NCI-H774 (cell line): Measurements from ENCODE around the gene ZDHHC24.
"Not testable (repeated sequence)": the region's sequence is repeated elsewhere in the genome, so short reads cannot be mapped to it uniquely, and the experiment has no call there.

Experiments
- DNase-seq: peaks from one replicate; lab custom pipeline; 2025; lab: John Stamatoyannopoulos, UW

The ZDHHC24 gene

GRCh38 chr11:66545701-66546367 lies at the start of gene ZDHHC24:
Gene ZDHHC24, minus strand, starts transcription at chr11:66546048. Its CDS starts 45 bp downstream, at chr11:66546003.
- DNase-seq: peak; percentile 98

GRCh38 chr11:66595245-66595904 lies 49.5 kb upstream of the ZDHHC24 start:
- DNase-seq: no peak

- no peak for DNase-seq
These were observed 47.8 kb upstream of the ZDHHC24 start for GRCh38 chr11:66593650-66594049.

GRCh38 chr11:66593303-66593635 lies 47.4 kb upstream of the ZDHHC24 start:
- no peak for DNase-seq

- peak; percentile 95 for DNase-seq
These were observed 46.8 kb upstream of the ZDHHC24 start, which contains the start of the genes CCDC87 and CCS for GRCh38 chr11:66592457-66593302. Gene CCDC87, minus strand, starts transcription at chr11:66593063. Its CDS starts 48 bp downstream, at chr11:66593015. Gene CCS, plus strand, starts transcription at chr11:66593185. Its CDS starts 77 bp downstream, at chr11:66593262.

- DNase-seq: no peak
These were observed 45.3 kb upstream of the ZDHHC24 start for GRCh38 chr11:66591175-66591574.

GRCh38 chr11:66589996-66590675 lies 44.3 kb upstream of the ZDHHC24 start:
- DNase-seq: no peak

GRCh38 chr11:66589315-66589714 lies 43.5 kb upstream of the ZDHHC24 start:
- DNase-seq: not testable (repeated sequence)

GRCh38 chr11:66586136-66586535 lies 40.3 kb upstream of the ZDHHC24 start:
- DNase-seq: no peak

GRCh38 chr11:66585447-66585846 lies 39.6 kb upstream of the ZDHHC24 start:
- DNase-seq: not testable (repeated sequence)

GRCh38 chr11:66582565-66583147 lies 36.8 kb upstream of the ZDHHC24 start:
- DNase-seq: not testable (repeated sequence)

GRCh38 chr11:66581261-66581660 lies 35.4 kb upstream of the ZDHHC24 start:
- DNase-seq: no peak

GRCh38 chr11:66580803-66581202 lies 35.0 kb upstream of the ZDHHC24 start:
- DNase-seq: no peak

- DNase-seq: no peak
These were observed 33.3 kb upstream of the ZDHHC24 start for GRCh38 chr11:66579017-66579606.

- DNase-seq: no peak
These were observed 25.0 kb upstream of the ZDHHC24 start for GRCh38 chr11:66570850-66571180.

GRCh38 chr11:66570079-66570849 lies 24.4 kb upstream of the ZDHHC24 start:
- no peak for DNase-seq

GRCh38 chr11:66569076-66569475 lies 23.2 kb upstream of the ZDHHC24 start:
- no peak for DNase-seq

- peak; percentile 85 for DNase-seq
These were observed 22.5 kb upstream of the ZDHHC24 start, which contains the start of gene CTSF for GRCh38 chr11:66568124-66568916. Gene CTSF, minus strand, starts transcription at chr11:66568606. Its CDS starts 120 bp downstream, at chr11:66568486.

GRCh38 chr11:66567787-66568123 lies 21.9 kb upstream of the ZDHHC24 start:
- DNase-seq: no peak

GRCh38 chr11:66566221-66566620 lies 20.4 kb upstream of the ZDHHC24 start:
- no peak for DNase-seq
